K562 (cell line): ENCODE measurements around the gene MARCHF3. TPM values are rescaled to one million over a fixed set of nuclear protein-coding genes. Genes with fewer than 3 reads are reported as not detected.
A peak's percentile ranks its signal among the peaks of the same experiment; 100 is the strongest.

Source experiments
- ARHGAP35 ChIP-seq: fragments of 450-650 bp; IDR thresholded peaks from 2 replicates; pipeline ENCODE4 v1.6.1; 2018; ENCODE audit not compliant: partially characterized antibody
- BCLAF1 ChIP-seq, 2 experiments: fragments of 450-650 bp in 1 of 2; IDR thresholded peaks; 2 replicates each; pipeline ENCODE4 v1.6.1; 2011 to 2017; ENCODE audit warnings: low read depth in 2 of 2, antibody characterized with exemption in 1 of 2, borderline replicate concordance in 1 of 2, low read length in 1 of 2, mild to moderate bottlenecking in 1 of 2, mixed read lengths in 1 of 2; ENCODE audit not compliant: control insufficient read depth in 1 of 2
- DNMT1 ChIP-seq: fragments of 450-650 bp; IDR thresholded peaks from 2 replicates; pipeline ENCODE4 v1.6.1; 2016; ENCODE audit warnings: antibody characterized with exemption, mild to moderate bottlenecking
- EP300 ChIP-seq: IDR thresholded peaks from 2 replicates; pipeline ENCODE4 v1.6.1; 2012; ENCODE audit warnings: low read length, improper control_type of control experiment
- EP400 ChIP-seq: fragments of 450-650 bp; IDR thresholded peaks from 2 replicates; pipeline ENCODE4 v1.6.1; 2017; ENCODE audit warnings: antibody characterized with exemption, mild to moderate bottlenecking, moderate library complexity
- ETS2 ChIP-seq: IDR thresholded peaks from 2 replicates; pipeline ENCODE4 v1.6.1; 2016; ENCODE audit warnings: borderline replicate concordance, missing genetic modification characterization, mild to moderate bottlenecking, moderate library complexity, missing compliant biosample characterization; ENCODE audit not compliant: poor library complexity, severe bottlenecking
- IRF2 ChIP-seq: sonication (generic); formaldehyde crosslinking; IDR thresholded peaks from 2 replicates; pipeline ENCODE4 v1.8.1; 2022; ENCODE audit warnings: mild to moderate bottlenecking, missing genetic modification reagents
- KDM4B ChIP-seq, 2 experiments: fragments of 450-650 bp in 1 of 2; sonication (generic) in 1 of 2; IDR thresholded peaks; 2 replicates each; pipeline ENCODE4 v1.6.1; 2016 to 2017; ENCODE audit warnings: borderline replicate concordance in 2 of 2, antibody characterized with exemption in 1 of 2, low read depth in 1 of 2, mild to moderate bottlenecking in 1 of 2
- MXI1 ChIP-seq: IDR thresholded peaks from 2 replicates; pipeline ENCODE4 v1.6.1; 2011; ENCODE audit warnings: low read depth, mild to moderate bottlenecking, improper control_type of control experiment, low read length
- NKRF ChIP-seq: fragments of 450-650 bp; IDR thresholded peaks from 2 replicates; pipeline ENCODE4 v1.6.1; 2016; ENCODE audit warnings: borderline replicate concordance
- PRDM10 ChIP-seq: fragments of 450-650 bp; IDR thresholded peaks from 2 replicates; pipeline ENCODE4 v1.6.1; 2018; ENCODE audit not compliant: partially characterized antibody
- SAP30 ChIP-seq: fragments of 200-600 bp; sonication (generic); IDR thresholded peaks from 2 replicates; pipeline ENCODE4 v1.6.1; 2012; ENCODE audit warnings: borderline replicate concordance, low read depth, mild to moderate bottlenecking, moderate library complexity, low read length, control low read depth, inconsistent platforms; ENCODE audit not compliant: insufficient read depth, poor library complexity, severe bottlenecking
- STAG1 ChIP-seq: sonication (generic); formaldehyde crosslinking; IDR thresholded peaks from 2 replicates; pipeline ENCODE4 v1.5.0; 2020; ENCODE audit warnings: missing genetic modification reagents, borderline replicate concordance
- XRCC5 ChIP-seq: fragments of 200-400 bp; formaldehyde crosslinking; IDR thresholded peaks from 2 replicates; pipeline ENCODE4 v1.6.1; 2017; ENCODE audit warnings: low read depth, mild to moderate bottlenecking, low read length
- ZBTB12 ChIP-seq: fragments of 250-450 bp; sonication (Bioruptor Pico); IDR thresholded peaks from 2 replicates; pipeline ENCODE4 v1.4.0; 2020
- ZFP36 ChIP-seq: fragments of 150-350 bp; IDR thresholded peaks from 2 replicates; pipeline ENCODE4 v1.6.1; 2018; ENCODE audit warnings: low read length, low read depth; ENCODE audit not compliant: partially characterized antibody
- ZNF717 ChIP-seq: fragments of 250-450 bp; sonication (Bioruptor Pico); IDR thresholded peaks from 2 replicates; pipeline ENCODE4 v1.5.0; 2021
- polyA plus RNA-seq, 8 experiments: library from polyadenylated mRNA; depleted of rRNA in 4 of 8; stranded (reverse) in 5 of 8; unstranded in 3 of 8; fragments of >200 nt; fragmentation: Nextera tagmentation in 2 of 8; fragmentation: Illumina TruSeq in 1 of 8; extraction: Ambion mirVana in 2 of 8; extraction: Trizol in 1 of 8; gene quantifications; 2 replicates each; pipeline versions ENCODE4 v1.2.1 to v1.2.3, GENCODE V29; 2011 to 2014; ENCODE audit warnings: inconsistent platforms in 1 of 8, missing spikeins in 1 of 8
- total RNA-seq, 7 experiments: library from RNA; depleted of rRNA in 6 of 7; stranded (reverse); fragments of >200 nt in 6 of 7; fragmentation: Illumina TruSeq in 2 of 7; extraction: Trizol in 2 of 7; gene quantifications; 2 replicates each; pipeline versions ENCODE4 v1.2.1 to v1.2.3, GENCODE V29; 2011 to 2021; ENCODE audit warnings: low replicate concordance in 1 of 7

Gene MARCHF3
- total and polyA plus RNA-seq, 9 of the 15 experiments (the other 6 are each of a cell fraction or from before 2014, with no cell fraction given): 5.6 to 37.4 (median 16.5) TPM

- TF ChIP-seq NKRF: no peak; the same call in 1 of the 2 replicates
- no peak for TF ChIP-seq ZBTB12
- no peak for TF ChIP-seq ZNF717 (CRISPR knock-in tag)
- TF ChIP-seq MXI1: peak; percentile 54; the same call in 1 of the 2 replicates
- no peak for TF ChIP-seq ARHGAP35
- no peak for TF ChIP-seq KDM4B (IDR thresholded peaks at IDR 0.05; ENCODE audit: borderline replicate concordance in 2 of 2, low read depth in 1 of 2)
- peak; percentile 56 for TF ChIP-seq ZFP36
- no peak for TF ChIP-seq XRCC5
- TF ChIP-seq SAP30: no peak
- no peak for TF ChIP-seq ETS2
- no peak for TF ChIP-seq DNMT1
- TF ChIP-seq IRF2 (CRISPR knock-in tag): no peak
- TF ChIP-seq BCLAF1 (IDR thresholded peaks at IDR 0.05; ENCODE audit: borderline replicate concordance in 1 of 2, control insufficient read depth in 1 of 2, low read depth in 2 of 2, low read length in 1 of 2): no peak
- no peak for TF ChIP-seq EP300
- no peak for TF ChIP-seq STAG1
- TF ChIP-seq PRDM10: no peak
- TF ChIP-seq EP400: peak; percentile 95
These were observed 166.2 kb downstream of the MARCHF3 start (continued) for GRCh38 chr5:126864042-126864688.
